Medulla oblongata (tissue), 1 donor: ENCODE results near the gene TMEM209.
A peak's percentile ranks its signal among the peaks of the same experiment; 100 is the strongest.

Experiments used
- DNase-seq: peaks from one replicate; pipeline ENCODE4 v3.0.0-alpha.2; 2015; ENCODE audit errors: extremely low spot score

Gene TMEM209

GRCh38 chr7:130143986-130144311 is 61.3 kb downstream of the TMEM209 start:
- no peak for DNase-seq

- DNase-seq = no peak
Observed at GRCh38 chr7:130143334-130143732, 61.9 kb downstream of the TMEM209 start.

GRCh38 chr7:130142654-130143333 is 62.4 kb downstream of the TMEM209 start:
- DNase-seq = no peak

GRCh38 chr7:130141884-130142653 is 63.1 kb downstream of the TMEM209 start:
- no peak for DNase-seq

- peak; percentile 77 for DNase-seq
Observed at GRCh38 chr7:130141161-130141883, 63.9 kb downstream of the TMEM209 start.

- no peak for DNase-seq
Observed at GRCh38 chr7:130140551-130141160, 64.5 kb downstream of the TMEM209 start.

- DNase-seq = no peak
Observed at GRCh38 chr7:130139193-130139960, 65.8 kb downstream of the TMEM209 start.

GRCh38 chr7:130137207-130137606 is 68.0 kb downstream of the TMEM209 start:
- no peak for DNase-seq

GRCh38 chr7:130136579-130137167 is 68.5 kb downstream of the TMEM209 start:
- no peak for DNase-seq

- no peak for DNase-seq
Observed at GRCh38 chr7:130135208-130136205, 69.7 kb downstream of the TMEM209 start.

- DNase-seq = no peak
Observed at GRCh38 chr7:130134726-130135125, 70.5 kb downstream of the TMEM209 start.

GRCh38 chr7:130134106-130134636 is 71.0 kb downstream of the TMEM209 start:
- DNase-seq = no peak

GRCh38 chr7:130133029-130133782 is 72.0 kb downstream of the TMEM209 start:
- no peak for DNase-seq

GRCh38 chr7:130131964-130132875 is 73.0 kb downstream of the TMEM209 start:
- no peak for DNase-seq

- no peak for DNase-seq
Observed at GRCh38 chr7:130131191-130131834, 73.9 kb downstream of the TMEM209 start.

- no peak for DNase-seq
Observed at GRCh38 chr7:130129011-130129411, 76.2 kb downstream of the TMEM209 start.

GRCh38 chr7:130127821-130128317 is 77.3 kb downstream of the TMEM209 start:
- DNase-seq = no peak
